Immature natural killer cell (primary cell): ENCODE measurements around the gene RAB17. TPM values are rescaled to one million over a fixed set of nuclear protein-coding genes. Genes with fewer than 3 reads are reported as not detected.
"Not testable (repeated sequence)": the region's sequence is repeated elsewhere in the genome, so short reads cannot be mapped to it uniquely, and the experiment has no call there.

Experiments used
- DNase-seq, 3 donors: peaks; one replicate each; pipeline ENCODE4 v3.0.0; 2022; ENCODE audit warnings: mixed read lengths in 1 of 3
- H3K27ac Mint-ChIP-seq, 6 donors: one replicate each; pipeline ENCODE4 v1.8.0; 2020; ENCODE audit warnings: mixed read lengths in 6 of 6, mild to moderate bottlenecking in 5 of 6, inconsistent platforms in 4 of 6, moderate library complexity in 3 of 6
- H3K27me3 Mint-ChIP-seq, 3 donors: one replicate each; pipeline ENCODE4 v1.8.0; 2020 to 2021; ENCODE audit warnings: low read depth in 3 of 3, mild to moderate bottlenecking in 3 of 3, mixed read lengths in 3 of 3, moderate library complexity in 3 of 3, inconsistent platforms in 1 of 3
- H3K36me3 Mint-ChIP-seq, 3 donors: one replicate each; pipeline ENCODE4 v1.8.0; 2020; ENCODE audit warnings: mixed read lengths in 3 of 3, inconsistent platforms in 2 of 3, mild to moderate bottlenecking in 2 of 3
- H3K4me1 Mint-ChIP-seq, 2 donors: one replicate each; pipeline ENCODE4 v1.8.0; 2020; ENCODE audit warnings: inconsistent platforms in 2 of 2, mild to moderate bottlenecking in 2 of 2, mixed read lengths in 2 of 2, moderate library complexity in 1 of 2
- H3K4me3 Mint-ChIP-seq, 5 donors: one replicate each; pipeline ENCODE4 v1.8.0; 2020; ENCODE audit warnings: mild to moderate bottlenecking in 5 of 5, mixed read lengths in 5 of 5, inconsistent platforms in 3 of 5, moderate library complexity in 3 of 5
- H3K9me3 Mint-ChIP-seq, 6 donors: one replicate each; pipeline ENCODE4 v1.8.0; 2020; ENCODE audit warnings: mild to moderate bottlenecking in 6 of 6, mixed read lengths in 6 of 6, inconsistent platforms in 4 of 6, moderate library complexity in 3 of 6
- polyA plus RNA-seq, 3 donors: library from polyadenylated mRNA; unstranded; fragments of 300-500 nt; fragmentation: Illumina TruSeq; gene quantifications; one replicate each; pipeline ENCODE4 v1.2.3, GENCODE V29; 2021

RAB17 gene
- polyA plus RNA-seq, 3 donors from 2014 or later, result not detected

- H3K27me3 Mint-ChIP-seq, result peaks cover 2 to 6% (median 3%) of the 10 kb centered on the region in 3 donors
- H3K4me1 Mint-ChIP-seq, result peaks cover 19 to 23% of the 10 kb centered on the region in 2 donors
- DNase-seq, result no peak
- peaks cover 0 to 2% (median 0%) of the 10 kb centered on the region in 6 donors for H3K9me3 Mint-ChIP-seq
- no peak overlapping the region for H3K4me3 Mint-ChIP-seq
- H3K36me3 Mint-ChIP-seq, result no peaks in the 10 kb centered on the region
- peak overlapping the region in 5 of 6 donors; percentile 36 to 90 (median 79) for H3K27ac Mint-ChIP-seq
These were observed 9.8 kb upstream of the RAB17 start for GRCh38 chr2:237600205-237600846.

GRCh38 chr2:237599465-237600110 is 9.1 kb upstream of the RAB17 start:
- Mint-ChIP-seq H3K4me3 (no peak overlapping the region), H3K27ac (peak overlapping the region in 5 of 6 donors; percentile 30 to 79 (median 45)), H3K9me3 (peaks cover 0 to 2% (median 0%) of the 10 kb centered on the region in 6 donors), H3K36me3 (no peaks in the 10 kb centered on the region), H3K4me1 (peaks cover 19 to 21% of the 10 kb centered on the region in 2 donors), H3K27me3 (peaks cover 2 to 6% (median 3%) of the 10 kb centered on the region in 3 donors)
- no peak for DNase-seq

GRCh38 chr2:237598468-237599208 is 8.1 kb upstream of the RAB17 start:
- H3K9me3 Mint-ChIP-seq, result peaks cover 0 to 2% (median 0%) of the 10 kb centered on the region in 6 donors
- peaks cover 13 to 14% of the 10 kb centered on the region in 2 donors for H3K4me1 Mint-ChIP-seq
- peak overlapping the region in 5 of 6 donors; percentile 50 to 76 (median 64) for H3K27ac Mint-ChIP-seq
- H3K36me3 Mint-ChIP-seq, result no peaks in the 10 kb centered on the region
- DNase-seq, result no peak
- H3K4me3 Mint-ChIP-seq, result no peak overlapping the region
- H3K27me3 Mint-ChIP-seq, result peaks cover 2 to 4% (median 2%) of the 10 kb centered on the region in 3 donors

GRCh38 chr2:237597196-237598145 is 6.9 kb upstream of the RAB17 start:
- DNase-seq, result no peak
- Mint-ChIP-seq H3K27ac (peak overlapping the region in 4 of 6 donors; percentile 16 to 89 (median 51)), H3K9me3 (peaks cover 0 to 2% (median 0%) of the 10 kb centered on the region in 6 donors), H3K4me1 (peaks cover 1 to 4% of the 10 kb centered on the region in 2 donors), H3K4me3 (no peak overlapping the region), H3K36me3 (no peaks in the 10 kb centered on the region), H3K27me3 (peaks cover 0 to 2% (median 1%) of the 10 kb centered on the region in 3 donors)

- Mint-ChIP-seq H3K36me3 (no peaks in the 10 kb centered on the region), H3K4me1 (peaks cover 0 to 4% of the 10 kb centered on the region in 2 donors), H3K27ac (peak overlapping the region in 4 of 6 donors; percentile 16 to 62 (median 45))
These were observed 6.1 kb upstream of the RAB17 start for GRCh38 chr2:237596520-237597195.

GRCh38 chr2:237595829-237596519 is 5.4 kb upstream of the RAB17 start:
- H3K27ac Mint-ChIP-seq, result peak overlapping the region in 4 of 6 donors; percentile 37 to 62 (median 51)
- not testable (repeated sequence) for H3K4me1 Mint-ChIP-seq

More at GRCh38 chr2:237596520-237597195, 6.1 kb upstream of the RAB17 start:
- Mint-ChIP-seq H3K4me3 (no peak overlapping the region), H3K9me3 (peaks cover 0 to 2% (median 0%) of the 10 kb centered on the region in 6 donors), H3K27me3 (peaks cover 0 to 2% (median 2%) of the 10 kb centered on the region in 3 donors)
- DNase-seq, result no peak

GRCh38 chr2:237594514-237594871 is 4.0 kb upstream of the RAB17 start:
- Mint-ChIP-seq H3K4me3 (no peak overlapping the region), H3K27me3 (peaks cover 0 to 3% (median 0%) of the 10 kb centered on the region in 3 donors), H3K36me3 (no peaks in the 10 kb centered on the region), H3K9me3 (peaks cover 0 to 2% (median 0%) of the 10 kb centered on the region in 6 donors), H3K4me1 (peaks cover 0 to 4% of the 10 kb centered on the region in 2 donors), H3K27ac (no peak overlapping the region)
- no peak for DNase-seq

More at GRCh38 chr2:237595829-237596519, 5.4 kb upstream of the RAB17 start:
- not testable (repeated sequence) for H3K4me3 Mint-ChIP-seq, H3K36me3 Mint-ChIP-seq, DNase-seq, H3K9me3 Mint-ChIP-seq, H3K27me3 Mint-ChIP-seq

- H3K27ac Mint-ChIP-seq, result peak overlapping the region in 2 of 6 donors; percentile 21 to 61
- peaks cover 0 to 4% of the 10 kb centered on the region in 2 donors for H3K4me1 Mint-ChIP-seq
- no peaks in the 10 kb centered on the region for H3K36me3 Mint-ChIP-seq
- peaks cover 0 to 2% (median 0%) of the 10 kb centered on the region in 3 donors for H3K27me3 Mint-ChIP-seq
- no peak overlapping the region for H3K4me3 Mint-ChIP-seq
- DNase-seq, result no peak
- H3K9me3 Mint-ChIP-seq, result peaks cover 0 to 2% (median 0%) of the 10 kb centered on the region in 6 donors
These were observed 3.2 kb upstream of the RAB17 start for GRCh38 chr2:237593596-237594320.

- H3K27ac Mint-ChIP-seq, result no peak overlapping the region
- no peaks in the 10 kb centered on the region for H3K36me3 Mint-ChIP-seq
- no peak overlapping the region for H3K4me3 Mint-ChIP-seq
- peaks cover 0 to 2% (median 0%) of the 10 kb centered on the region in 6 donors for H3K9me3 Mint-ChIP-seq
- H3K4me1 Mint-ChIP-seq, result peaks cover 0 to 4% of the 10 kb centered on the region in 2 donors
- no peak for DNase-seq
- peaks cover 0 to 3% (median 2%) of the 10 kb centered on the region in 3 donors for H3K27me3 Mint-ChIP-seq
These were observed 2.5 kb upstream of the RAB17 start for GRCh38 chr2:237593036-237593435.

GRCh38 chr2:237592425-237592980 is 2.0 kb upstream of the RAB17 start:
- Mint-ChIP-seq H3K36me3 (no peaks in the 10 kb centered on the region), H3K27me3 (peaks cover 0 to 3% (median 2%) of the 10 kb centered on the region in 3 donors), H3K4me3 (no peak overlapping the region), H3K4me1 (peaks cover 0 to 3% of the 10 kb centered on the region in 2 donors), H3K27ac (no peak overlapping the region), H3K9me3 (peaks cover 0 to under 1% (median 0%) of the 10 kb centered on the region in 6 donors)
- DNase-seq, result no peak

- H3K27me3 Mint-ChIP-seq, result peaks cover 0 to 3% (median 2%) of the 10 kb centered on the region in 3 donors
- no peak overlapping the region for H3K27ac Mint-ChIP-seq
- H3K9me3 Mint-ChIP-seq, result no peaks in the 10 kb centered on the region
- no peaks in the 10 kb centered on the region for H3K36me3 Mint-ChIP-seq
- H3K4me1 Mint-ChIP-seq, result peaks cover 0 to 2% of the 10 kb centered on the region in 2 donors
- H3K4me3 Mint-ChIP-seq, result no peak overlapping the region
- no peak for DNase-seq
These were observed 777 bp upstream of the RAB17 start for GRCh38 chr2:237591141-237591881.
